ENCODE results near the gene CEP19.

DNA sequence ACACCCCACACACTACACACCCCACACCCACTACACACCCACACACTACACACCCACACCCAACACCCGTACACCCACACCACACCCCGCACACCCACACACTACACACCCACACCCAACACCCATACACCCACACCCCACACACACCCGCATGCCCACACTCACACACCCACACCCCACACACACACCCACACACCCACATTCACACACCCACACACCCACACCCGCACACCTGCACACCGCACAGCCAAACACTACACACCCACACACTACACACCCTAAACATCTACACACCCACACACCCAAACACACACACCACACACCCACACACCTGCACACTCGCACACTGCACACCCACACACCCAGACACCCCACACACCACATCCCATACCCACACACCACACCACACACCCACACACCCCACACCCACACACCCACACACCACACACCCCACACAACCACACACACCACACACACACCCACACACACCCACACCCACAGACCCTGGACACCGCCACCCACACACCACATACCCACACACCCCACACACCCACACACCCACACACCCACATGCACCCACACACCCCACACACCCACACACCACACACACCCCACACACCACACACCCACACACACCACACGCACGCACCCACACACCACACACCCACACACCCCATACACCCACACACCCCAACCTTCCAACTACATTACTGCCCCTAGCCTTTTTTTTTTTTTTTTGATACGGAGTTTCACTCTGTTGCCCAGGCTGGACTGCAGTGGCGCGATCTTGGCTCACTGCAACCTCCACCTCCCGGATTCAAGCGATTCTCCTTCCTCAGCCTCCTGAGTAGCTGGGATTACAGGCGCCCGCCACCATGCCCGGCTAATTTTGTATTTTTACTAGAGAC lies 16.9 kb downstream of the CEP19 start:
- TF ChIP-seq RCOR1 (IDR thresholded peaks at IDR 0.05; ENCODE audit: insufficient replicate concordance, low read length): no peak
- no peak for TF ChIP-seq FOS (IDR thresholded peaks at IDR 0.05; ENCODE audit: low read depth, low read length)
- TF ChIP-seq, protein P1, sequence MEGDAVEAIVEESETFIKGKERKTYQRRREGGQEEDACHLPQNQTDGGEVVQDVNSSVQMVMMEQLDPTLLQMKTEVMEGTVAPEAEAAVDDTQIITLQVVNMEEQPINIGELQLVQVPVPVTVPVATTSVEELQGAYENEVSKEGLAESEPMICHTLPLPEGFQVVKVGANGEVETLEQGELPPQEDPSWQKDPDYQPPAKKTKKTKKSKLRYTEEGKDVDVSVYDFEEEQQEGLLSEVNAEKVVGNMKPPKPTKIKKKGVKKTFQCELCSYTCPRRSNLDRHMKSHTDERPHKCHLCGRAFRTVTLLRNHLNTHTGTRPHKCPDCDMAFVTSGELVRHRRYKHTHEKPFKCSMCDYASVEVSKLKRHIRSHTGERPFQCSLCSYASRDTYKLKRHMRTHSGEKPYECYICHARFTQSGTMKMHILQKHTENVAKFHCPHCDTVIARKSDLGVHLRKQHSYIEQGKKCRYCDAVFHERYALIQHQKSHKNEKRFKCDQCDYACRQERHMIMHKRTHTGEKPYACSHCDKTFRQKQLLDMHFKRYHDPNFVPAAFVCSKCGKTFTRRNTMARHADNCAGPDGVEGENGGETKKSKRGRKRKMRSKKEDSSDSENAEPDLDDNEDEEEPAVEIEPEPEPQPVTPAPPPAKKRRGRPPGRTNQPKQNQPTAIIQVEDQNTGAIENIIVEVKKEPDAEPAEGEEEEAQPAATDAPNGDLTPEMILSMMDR (conservative IDR thresholded peaks at IDR 0.05; ENCODE audit: low read depth, low read length): no peak
- no peak for TF ChIP-seq MXI1 (IDR thresholded peaks at IDR 0.05; ENCODE audit: borderline replicate concordance, low read depth, low read length)
- TF ChIP-seq CHD1 (IDR thresholded peaks at IDR 0.05; ENCODE audit: low read depth, low read length): no peak
- TF ChIP-seq RAD21 (IDR thresholded peaks at IDR 0.05; ENCODE audit: low read length): no peak

Data from IMR-90 (cell line).